ENCODE measurements around the gene KRCC1.
"Not testable (repeated sequence)": the region's sequence is repeated elsewhere in the genome, so short reads cannot be mapped to it uniquely, and the experiment has no call there.

GRCh38 chr2:87992569-87992968, 63.0 kb downstream of the KRCC1 start:
- TF ChIP-seq CTCF (IDR thresholded peaks at IDR 0.05 in 8 of 11, conservative IDR thresholded peaks at IDR 0.05 in 3 of 11); POLR2A (IDR thresholded peaks at IDR 0.05); POLR2AphosphoS5 (IDR thresholded peaks at IDR 0.05): not testable (repeated sequence)
